GM10847 (cell line): ENCODE results near the gene STMND1.

Experiments
- POLR2A ChIP-seq: IDR thresholded peaks from 2 replicates; pipeline ENCODE4 v1.6.1; 2011; ENCODE audit not compliant: insufficient read length; ENCODE audit errors: extremely low read depth

The STMND1 gene

DNA sequence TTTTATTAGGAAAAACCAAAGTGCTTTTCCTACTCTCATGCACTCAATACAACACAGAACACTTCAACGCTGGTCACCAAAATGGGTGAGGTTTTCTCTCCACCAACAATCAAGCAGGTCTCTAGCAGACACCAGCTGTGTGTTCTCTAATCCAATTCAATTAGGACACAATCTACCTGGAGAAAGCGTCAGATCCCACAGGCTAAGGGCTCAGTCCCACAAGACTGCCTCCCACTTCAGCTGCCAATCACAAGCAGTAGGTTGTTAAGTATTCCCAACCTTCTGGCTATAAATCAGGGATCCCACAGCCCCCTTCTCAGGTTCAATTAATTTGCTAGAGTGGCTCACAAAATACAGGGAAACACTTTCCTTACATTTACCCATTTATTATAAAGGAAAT is 47.7 kb downstream of the STMND1 start:
- no peak for TF ChIP-seq POLR2A

DNA sequence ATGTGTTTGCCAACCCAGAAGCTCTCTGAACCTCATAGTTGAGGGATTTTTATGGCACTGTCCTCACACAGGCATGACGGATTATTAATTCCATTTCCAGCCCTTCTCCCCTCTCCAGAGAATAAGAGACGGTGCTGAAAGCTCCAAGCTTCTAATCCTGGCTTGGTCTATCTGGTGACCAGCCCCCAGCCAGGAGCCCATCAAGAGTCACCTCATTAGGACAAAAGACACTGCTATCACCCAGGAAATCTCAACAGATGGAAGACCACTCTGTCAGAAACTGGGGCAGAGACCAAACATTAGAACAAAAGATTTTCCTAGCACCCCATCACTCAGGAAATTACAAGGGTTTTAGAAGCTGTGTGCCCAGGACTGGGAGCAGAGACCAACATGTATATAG is 48.2 kb downstream of the STMND1 start:
- no peak for TF ChIP-seq POLR2A

DNA sequence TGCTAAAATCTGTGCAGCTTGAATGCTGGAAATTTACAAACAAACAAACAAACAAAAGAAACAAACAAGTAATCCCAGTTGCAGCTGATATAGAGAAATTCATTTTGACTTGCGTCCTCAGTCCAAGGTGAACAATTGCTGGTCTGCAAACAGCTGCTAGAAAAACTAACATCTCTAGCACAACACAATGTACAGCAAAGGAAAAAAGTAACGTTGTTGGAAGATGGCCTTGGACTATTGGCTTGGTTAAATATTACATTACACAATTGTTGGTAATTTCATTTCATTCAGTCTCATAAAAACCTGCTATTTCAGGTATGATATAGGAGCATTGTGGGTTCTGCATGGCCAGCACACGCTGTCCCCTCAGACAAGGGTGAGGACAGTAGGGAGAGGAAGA is 50.0 kb downstream of the STMND1 start:
- TF ChIP-seq POLR2A, result no peak

DNA sequence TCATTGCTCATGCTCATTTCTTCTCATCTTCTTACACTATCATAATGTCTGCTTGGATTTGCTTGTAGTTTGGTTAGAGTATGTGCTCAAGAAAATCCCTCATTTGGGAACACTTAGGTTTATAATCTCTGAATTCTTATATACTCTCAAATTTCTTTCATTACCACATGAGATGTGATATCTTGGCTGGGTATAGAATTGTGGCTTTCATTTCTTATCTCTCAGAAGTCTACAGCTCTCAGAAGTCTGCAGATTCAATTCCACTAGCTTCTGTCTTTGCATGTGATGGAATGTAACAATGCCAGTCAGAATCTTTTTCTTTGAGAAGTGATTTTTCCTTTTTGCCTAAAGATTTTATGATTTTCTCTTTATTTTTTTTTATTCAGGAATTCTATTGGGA is 50.9 kb downstream of the STMND1 start:
- TF ChIP-seq POLR2A, result no peak

DNA sequence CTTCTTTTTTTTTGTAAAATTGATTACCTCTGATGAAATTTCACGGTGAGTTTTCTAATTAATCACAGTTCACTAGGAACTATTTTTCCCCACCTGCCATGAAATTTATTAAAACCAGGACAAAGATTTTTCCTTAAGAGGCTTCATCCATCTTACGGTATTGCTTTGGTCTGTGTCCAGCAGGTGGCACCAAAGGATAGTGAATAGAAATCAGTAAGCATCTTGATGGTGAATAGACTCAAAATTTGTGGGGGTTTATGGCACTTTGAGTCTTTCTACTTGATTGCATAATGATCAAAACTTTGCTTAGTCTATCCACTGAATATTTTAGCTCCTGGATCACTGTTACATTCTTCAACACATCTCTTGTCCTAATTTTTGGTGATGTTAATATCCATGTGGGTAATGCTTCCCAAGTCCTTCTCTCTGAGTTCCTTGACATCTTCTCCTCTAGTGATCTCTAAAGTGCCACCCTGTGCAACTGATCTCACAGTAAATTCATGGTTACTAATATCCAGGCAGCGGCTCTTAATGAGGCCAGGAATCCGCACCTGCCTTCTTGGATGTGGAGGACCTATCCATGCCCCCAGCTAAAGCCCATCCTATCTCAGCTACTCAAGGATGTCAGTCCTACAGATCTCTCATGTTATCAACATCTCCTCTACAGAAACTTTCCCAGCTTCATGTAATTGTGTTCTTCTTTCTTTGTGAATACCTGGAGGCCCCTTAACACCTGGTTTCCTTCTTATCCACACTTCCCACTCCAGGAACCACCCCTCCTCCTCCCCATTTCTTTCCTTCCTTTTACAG is 54.5 kb downstream of the STMND1 start:
- no peak for TF ChIP-seq POLR2A

DNA sequence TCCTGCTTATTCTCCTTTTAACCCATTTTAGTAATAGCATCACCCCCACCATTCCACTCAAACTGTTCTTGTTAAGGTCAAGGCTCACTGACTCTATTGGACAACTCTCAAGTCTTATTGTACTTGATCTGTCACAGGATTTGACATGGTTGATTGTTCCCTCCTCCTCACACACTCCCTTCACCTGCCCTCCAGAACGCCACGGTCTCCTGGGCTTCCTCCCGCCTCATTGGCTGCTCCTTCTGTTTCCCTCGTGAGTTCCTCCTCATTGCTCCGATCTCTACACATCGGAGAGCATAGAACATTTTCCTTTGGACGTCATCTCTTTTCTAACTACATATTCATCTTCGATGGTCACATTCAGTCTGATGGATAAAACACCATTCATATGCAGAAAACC is 55.1 kb downstream of the STMND1 start:
- TF ChIP-seq POLR2A, result no peak

DNA sequence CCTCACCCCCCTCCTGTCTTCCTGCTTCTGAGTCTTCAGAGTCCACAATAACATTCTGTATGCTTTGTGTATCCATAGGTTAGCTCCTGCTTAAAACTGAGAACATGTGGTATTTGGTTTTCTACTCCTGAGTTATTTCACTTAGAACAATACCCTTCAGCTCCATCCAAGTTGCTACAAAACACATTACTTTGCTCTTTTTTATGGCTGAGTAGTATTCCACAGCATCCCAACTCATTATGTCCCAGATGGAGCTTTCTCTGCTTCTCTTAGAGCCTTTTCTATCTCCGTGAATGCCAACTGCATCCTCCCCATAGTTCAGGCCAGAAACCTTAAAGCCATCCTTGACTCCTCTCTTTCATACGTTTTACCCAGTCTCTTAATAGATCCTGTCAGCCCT is 55.8 kb downstream of the STMND1 start:
- no peak for TF ChIP-seq POLR2A

DNA sequence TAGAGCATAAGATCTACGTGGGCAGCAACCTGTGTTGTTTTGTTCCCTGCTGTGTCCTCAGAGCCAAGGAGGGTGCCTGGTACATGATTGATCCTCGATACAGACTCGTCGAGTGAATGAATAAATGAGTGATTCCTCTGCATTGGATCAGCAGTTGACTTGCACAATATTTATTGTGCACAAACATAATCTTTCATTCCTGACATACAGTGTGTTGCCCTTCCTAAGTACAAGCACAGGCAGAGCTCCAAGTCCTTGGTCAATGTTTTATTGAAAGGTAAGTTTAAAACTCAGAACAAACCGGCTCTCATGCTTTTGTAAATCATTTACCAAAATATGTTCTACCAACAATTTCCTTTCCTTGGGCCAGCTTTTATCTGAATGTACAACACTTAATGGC is 57.4 kb downstream of the STMND1 start:
- no peak for TF ChIP-seq POLR2A

DNA sequence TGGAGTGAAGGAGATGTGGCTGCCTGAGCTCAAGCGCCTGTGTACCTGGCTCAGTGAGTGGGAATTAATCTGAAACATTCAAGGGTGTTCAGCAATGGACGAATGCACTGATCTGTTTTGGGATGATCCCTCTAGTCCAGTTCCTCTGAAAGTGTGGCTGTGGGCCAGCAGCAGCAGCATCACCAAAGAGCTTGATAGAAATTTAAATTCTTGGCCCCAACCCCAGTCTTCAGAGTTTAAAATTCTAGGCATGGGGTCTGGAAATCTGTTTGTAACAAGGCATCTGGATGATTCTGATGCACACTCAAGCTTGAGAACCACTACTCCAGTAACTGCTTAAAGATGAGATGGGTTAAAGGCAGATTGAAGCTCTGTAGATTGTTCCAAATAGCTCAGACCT is 59.2 kb downstream of the STMND1 start:
- no peak for TF ChIP-seq POLR2A

DNA sequence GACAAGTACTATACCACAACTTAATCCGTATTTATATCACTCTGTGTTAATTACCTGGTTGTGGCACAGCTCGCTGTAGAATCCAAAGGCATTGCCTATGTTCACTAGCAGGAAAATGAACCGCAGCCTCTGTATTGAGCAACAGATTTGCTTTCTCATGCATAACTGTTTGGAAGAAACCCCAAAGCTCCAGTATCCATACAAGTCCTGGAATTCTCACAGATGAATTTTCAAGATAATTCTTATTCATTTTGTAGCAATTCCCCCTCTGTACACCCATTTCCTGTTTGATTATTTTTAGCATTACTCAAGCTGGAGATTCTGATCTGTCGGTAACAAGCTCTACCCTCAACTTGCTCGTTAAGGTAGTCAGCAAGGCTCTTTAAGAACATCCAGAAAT is 63.5 kb downstream of the STMND1 start:
- no peak for TF ChIP-seq POLR2A

DNA sequence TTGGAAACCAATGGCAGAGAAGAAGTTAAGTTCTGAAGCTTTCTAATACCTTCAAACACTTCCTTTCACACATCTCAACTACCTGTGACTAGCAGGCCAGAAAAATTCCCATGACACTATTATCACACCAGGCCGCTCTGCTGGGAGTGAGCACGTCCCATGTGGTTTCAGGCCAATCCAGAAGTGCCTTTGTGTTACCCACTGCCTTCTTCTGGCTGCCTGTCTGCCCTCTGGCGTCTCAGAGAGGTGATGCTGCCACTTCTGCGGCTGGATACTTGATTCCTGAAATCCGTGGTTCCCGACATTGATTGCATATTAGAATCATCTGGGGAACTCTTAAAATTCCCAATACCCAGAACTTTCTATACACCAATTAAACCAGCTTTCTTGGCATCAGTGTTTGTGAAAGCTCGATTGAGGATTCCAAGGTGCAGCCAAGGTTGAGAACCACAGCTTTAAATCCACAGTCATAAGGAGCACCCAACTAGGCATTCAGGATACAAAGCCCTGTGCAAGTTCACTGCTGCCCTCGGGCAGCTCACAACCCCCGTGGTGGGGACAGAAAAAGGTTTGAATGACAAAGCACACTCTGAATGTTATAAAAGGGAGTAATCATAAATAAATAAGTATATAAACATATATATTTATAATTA is 65.6 kb downstream of the STMND1 start:
- TF ChIP-seq POLR2A, result no peak

DNA sequence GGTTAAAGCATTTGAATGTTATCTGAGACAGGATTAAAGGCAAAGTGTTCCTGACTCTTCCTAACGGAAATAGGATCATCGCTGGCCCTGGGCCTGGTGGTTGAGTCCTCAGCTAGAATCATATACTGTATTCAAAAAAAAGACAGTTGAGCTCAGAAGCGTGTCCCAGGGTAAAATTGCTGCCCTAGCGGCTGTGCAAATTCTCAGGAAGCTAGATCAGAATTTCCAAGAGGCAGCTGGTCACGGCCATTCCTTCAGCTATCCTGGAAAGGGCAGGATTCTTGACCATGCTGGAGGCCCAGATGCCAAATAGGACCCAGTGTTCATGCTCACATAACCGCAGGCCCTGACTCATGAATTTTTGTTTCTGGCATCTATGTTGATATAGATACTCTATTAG is 67.4 kb downstream of the STMND1 start:
- TF ChIP-seq POLR2A, result no peak

DNA sequence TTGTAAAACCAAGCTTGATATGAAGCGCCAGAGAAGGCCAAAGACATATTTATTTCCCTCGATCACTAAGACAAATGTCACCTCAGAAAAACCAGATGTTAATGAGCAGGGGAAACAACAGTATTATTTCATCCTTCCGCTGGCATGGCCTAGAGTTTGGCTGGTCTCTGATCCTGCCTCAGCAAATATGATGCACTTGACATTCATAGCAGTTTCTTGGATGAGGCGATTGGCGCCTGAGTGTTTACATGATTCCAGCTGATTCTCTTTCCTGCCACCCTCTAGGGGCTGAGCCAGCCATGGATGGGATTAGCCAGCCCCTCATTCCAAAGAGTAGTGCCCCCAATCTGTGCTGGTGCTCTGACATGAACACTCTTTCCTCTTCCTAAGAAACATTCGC is 67.9 kb downstream of the STMND1 start:
- no peak for TF ChIP-seq POLR2A

DNA sequence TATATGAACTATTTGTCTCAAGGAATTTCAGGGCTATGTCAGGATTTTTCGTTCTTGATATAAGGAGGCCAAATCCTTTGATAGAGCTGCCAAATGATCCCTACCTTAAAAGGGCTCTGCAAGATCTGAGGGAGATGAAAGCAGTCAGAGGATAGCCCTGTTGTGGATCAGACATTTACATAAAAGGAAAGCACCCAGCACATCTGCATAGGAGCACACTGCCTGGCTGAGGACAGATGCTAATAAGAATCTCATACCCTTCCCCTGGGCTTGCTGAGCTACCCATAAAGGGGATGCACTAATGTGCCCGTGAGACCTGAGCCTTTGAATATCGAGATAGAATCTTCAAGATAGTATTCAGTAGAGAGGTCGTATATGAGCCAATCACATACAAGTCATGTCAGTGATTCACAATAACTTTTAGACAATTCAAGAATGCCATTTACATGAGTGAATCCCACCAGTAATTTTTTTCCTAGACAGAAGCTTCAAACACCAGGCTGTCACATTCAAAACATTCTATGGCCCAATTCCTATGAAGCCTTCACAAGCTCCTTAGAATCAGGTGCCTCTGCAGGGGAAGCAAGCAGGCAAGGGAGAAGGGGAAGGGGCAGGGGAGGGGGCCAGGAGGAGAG is 71.1 kb downstream of the STMND1 start:
- TF ChIP-seq POLR2A, result no peak

DNA sequence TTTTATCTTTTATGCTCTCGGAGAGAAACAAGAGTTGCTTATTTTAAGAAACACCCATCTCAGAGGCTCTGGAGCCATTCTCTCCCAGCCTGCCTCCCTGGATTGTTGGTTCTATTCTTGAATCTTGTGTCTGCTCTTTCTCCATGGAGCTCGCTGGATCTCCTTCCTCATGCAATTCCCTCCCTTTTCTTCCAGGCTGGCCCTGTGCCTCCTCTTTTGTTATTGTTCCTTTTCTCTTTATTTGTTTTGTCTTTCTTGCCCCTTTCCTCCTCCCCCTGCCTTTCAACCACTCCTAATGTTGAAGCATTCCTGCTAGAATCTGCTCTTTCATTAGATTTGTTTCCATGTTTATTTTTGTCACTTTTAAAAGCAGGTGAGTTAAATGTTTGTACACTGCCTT is 76.5 kb downstream of the STMND1 start:
- TF ChIP-seq POLR2A, result no peak
